AG08396 (cell line): Measurements from ENCODE around the gene RAB20.

Experiments used
- DNase-seq: peaks from one replicate; pipeline ENCODE4 v3.0.0; 2012; ENCODE audit warnings: low spot score, mixed read lengths

The RAB20 gene

GRCh38 chr13:110529522-110530311 lies 31.8 kb downstream of the RAB20 start:
- DNase-seq, result no peak

- no peak for DNase-seq
These were observed 32.6 kb downstream of the RAB20 start for GRCh38 chr13:110528911-110529310.

GRCh38 chr13:110528371-110528770 lies 33.2 kb downstream of the RAB20 start:
- DNase-seq, result no peak

GRCh38 chr13:110525328-110526319 lies 35.9 kb downstream of the RAB20 start:
- DNase-seq, result no peak

GRCh38 chr13:110524541-110525257 lies 36.8 kb downstream of the RAB20 start:
- no peak for DNase-seq

GRCh38 chr13:110523838-110524540 lies 37.5 kb downstream of the RAB20 start:
- DNase-seq, result no peak

GRCh38 chr13:110523180-110523579 lies 38.3 kb downstream of the RAB20 start:
- DNase-seq, result no peak

GRCh38 chr13:110522721-110523120 lies 38.8 kb downstream of the RAB20 start:
- no peak for DNase-seq

- DNase-seq, result no peak
These were observed 39.6 kb downstream of the RAB20 start for GRCh38 chr13:110521946-110522345.

- no peak for DNase-seq
These were observed 40.2 kb downstream of the RAB20 start for GRCh38 chr13:110521296-110521680.

- DNase-seq, result peak; percentile 70
These were observed 40.9 kb downstream of the RAB20 start for GRCh38 chr13:110520431-110521295.

- no peak for DNase-seq
These were observed 42.0 kb downstream of the RAB20 start for GRCh38 chr13:110519506-110519905.

GRCh38 chr13:110519046-110519445 lies 42.5 kb downstream of the RAB20 start:
- no peak for DNase-seq

- no peak for DNase-seq
These were observed 43.0 kb downstream of the RAB20 start for GRCh38 chr13:110518571-110518970.

GRCh38 chr13:110518226-110518525 lies 43.3 kb downstream of the RAB20 start:
- DNase-seq, result no peak

- no peak for DNase-seq
These were observed 43.9 kb downstream of the RAB20 start for GRCh38 chr13:110517505-110518225.

- no peak for DNase-seq
These were observed 45.0 kb downstream of the RAB20 start for GRCh38 chr13:110516500-110516899.

- DNase-seq, result no peak
These were observed 49.3 kb downstream of the RAB20 start for GRCh38 chr13:110512198-110512740.

- DNase-seq, result no peak
These were observed 49.9 kb downstream of the RAB20 start for GRCh38 chr13:110511509-110512181.
